ENCODE measurements around the gene ANXA7.

Gene ANXA7

DNA sequence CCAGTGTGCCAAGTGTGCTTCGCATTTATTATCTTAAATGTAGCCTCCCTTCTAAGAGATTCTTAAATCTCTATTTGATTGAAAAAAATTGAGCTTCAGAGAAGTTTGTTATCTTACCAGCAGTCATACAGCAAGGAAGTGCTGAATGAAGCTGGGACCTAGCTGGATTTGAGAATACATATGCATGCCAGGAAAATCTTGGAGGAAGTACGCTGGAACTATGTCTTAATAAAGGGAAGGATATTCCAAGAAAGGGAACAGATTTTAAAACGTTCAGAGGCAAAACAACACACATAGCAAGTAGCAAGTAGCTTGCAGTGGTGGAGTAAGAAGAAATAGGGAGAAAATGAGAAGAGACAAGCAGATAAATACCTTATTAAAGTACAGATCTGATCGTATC, 56.7 kb downstream of the ANXA7 start:
- Mint-ChIP-seq H3K27me3 (ENCODE audit: low read depth) (peaks cover 29% of the 10 kb centered on the region), H3K4me1 (peaks cover 6% of the 10 kb centered on the region), H3K9me3 (peaks cover 6% of the 10 kb centered on the region), H3K27ac (peak overlapping the region in 1 of 3 experiments; percentile 45), H3K4me3 (peak overlapping the region; percentile 94 to 99 (median 98)), H3K36me3 (ENCODE audit: low read depth) (no peaks in the 10 kb centered on the region)
- TF ChIP-seq, protein P1, sequence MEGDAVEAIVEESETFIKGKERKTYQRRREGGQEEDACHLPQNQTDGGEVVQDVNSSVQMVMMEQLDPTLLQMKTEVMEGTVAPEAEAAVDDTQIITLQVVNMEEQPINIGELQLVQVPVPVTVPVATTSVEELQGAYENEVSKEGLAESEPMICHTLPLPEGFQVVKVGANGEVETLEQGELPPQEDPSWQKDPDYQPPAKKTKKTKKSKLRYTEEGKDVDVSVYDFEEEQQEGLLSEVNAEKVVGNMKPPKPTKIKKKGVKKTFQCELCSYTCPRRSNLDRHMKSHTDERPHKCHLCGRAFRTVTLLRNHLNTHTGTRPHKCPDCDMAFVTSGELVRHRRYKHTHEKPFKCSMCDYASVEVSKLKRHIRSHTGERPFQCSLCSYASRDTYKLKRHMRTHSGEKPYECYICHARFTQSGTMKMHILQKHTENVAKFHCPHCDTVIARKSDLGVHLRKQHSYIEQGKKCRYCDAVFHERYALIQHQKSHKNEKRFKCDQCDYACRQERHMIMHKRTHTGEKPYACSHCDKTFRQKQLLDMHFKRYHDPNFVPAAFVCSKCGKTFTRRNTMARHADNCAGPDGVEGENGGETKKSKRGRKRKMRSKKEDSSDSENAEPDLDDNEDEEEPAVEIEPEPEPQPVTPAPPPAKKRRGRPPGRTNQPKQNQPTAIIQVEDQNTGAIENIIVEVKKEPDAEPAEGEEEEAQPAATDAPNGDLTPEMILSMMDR (IDR thresholded peaks at IDR 0.05; ENCODE audit: unreplicated experiment in 3 of 3) = no peak

DNA sequence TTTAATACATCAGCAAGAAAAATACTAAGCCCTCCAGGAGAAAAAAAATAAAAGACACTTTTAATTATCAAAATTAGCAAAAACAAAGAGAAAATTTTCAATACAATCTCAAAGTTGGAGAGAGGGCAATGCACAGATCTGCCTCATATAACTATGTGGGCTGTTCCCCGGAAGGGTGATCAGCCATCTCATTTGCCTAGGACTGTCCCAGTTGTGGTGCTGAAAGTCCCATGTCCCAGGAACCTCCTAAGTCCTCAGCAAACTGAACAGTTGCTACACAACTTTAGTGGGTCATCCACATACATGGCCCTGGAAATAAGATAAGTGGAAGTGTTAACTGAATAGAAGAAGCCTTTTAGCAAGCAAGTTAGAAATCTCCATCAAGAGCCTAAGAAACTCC, 69.6 kb downstream of the ANXA7 start:
- no peaks in the 10 kb centered on the region for H3K4me1 Mint-ChIP-seq
- H3K27ac Mint-ChIP-seq = no peak overlapping the region
- H3K4me3 Mint-ChIP-seq = no peak overlapping the region
- TF ChIP-seq, protein P1 (IDR thresholded peaks at IDR 0.05; ENCODE audit: unreplicated experiment in 3 of 3) = no peak
- H3K36me3 Mint-ChIP-seq (ENCODE audit: low read depth) = peaks cover 10% of the 10 kb centered on the region
- H3K27me3 Mint-ChIP-seq (ENCODE audit: low read depth) = peaks cover 3% of the 10 kb centered on the region
- H3K9me3 Mint-ChIP-seq = no peaks in the 10 kb centered on the region

DNA sequence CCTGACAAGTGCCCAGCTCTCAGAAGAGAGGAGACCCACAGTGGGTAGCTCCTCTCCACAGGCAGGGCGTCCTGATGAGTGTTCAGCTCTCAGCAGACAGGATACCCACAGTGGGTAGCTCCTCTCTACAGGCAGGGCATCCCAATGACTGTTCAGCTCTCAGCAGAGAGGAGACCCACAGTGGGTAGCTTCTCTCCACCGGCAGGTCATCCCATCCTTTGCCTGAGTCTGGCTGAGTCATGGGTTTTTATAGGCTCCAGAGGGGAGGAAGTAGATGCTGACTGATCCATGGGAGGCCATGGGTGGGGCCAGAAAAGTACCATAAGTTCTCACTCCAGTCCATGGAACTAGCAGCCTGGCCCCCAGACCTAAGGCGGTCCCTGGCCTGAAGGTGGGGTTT, 73.7 kb downstream of the ANXA7 start:
- TF ChIP-seq, protein P1 (IDR thresholded peaks at IDR 0.05; ENCODE audit: unreplicated experiment in 3 of 3) = no peak
- Mint-ChIP-seq H3K4me1 (no peaks in the 10 kb centered on the region), H3K9me3 (no peaks in the 10 kb centered on the region), H3K36me3 (ENCODE audit: low read depth) (no peaks in the 10 kb centered on the region), H3K4me3 (no peak overlapping the region), H3K27me3 (ENCODE audit: low read depth) (no peaks in the 10 kb centered on the region), H3K27ac (no peak overlapping the region)

DNA sequence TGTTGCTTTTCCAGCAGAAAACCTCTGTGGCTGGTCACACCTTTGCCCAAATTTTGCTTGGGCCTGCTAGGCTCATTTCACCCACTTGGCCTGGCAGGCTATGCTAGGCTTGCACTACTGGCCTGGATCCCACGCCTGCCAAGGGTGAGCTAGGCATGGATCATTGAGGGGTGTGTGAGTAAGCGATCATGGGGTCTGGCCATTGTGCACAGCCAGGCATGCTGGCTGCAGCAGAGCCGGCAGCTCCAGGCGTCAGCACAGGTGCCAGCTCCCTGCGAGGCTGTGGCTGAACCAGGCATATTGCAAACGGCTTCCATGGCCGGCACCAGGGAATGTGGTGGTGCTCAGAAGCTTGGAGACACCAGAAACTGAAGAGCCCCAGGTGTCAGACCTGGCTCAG, 74.4 kb downstream of the ANXA7 start:
- H3K27ac Mint-ChIP-seq = no peak overlapping the region
- no peak overlapping the region for H3K4me3 Mint-ChIP-seq
- TF ChIP-seq, protein P1 (IDR thresholded peaks at IDR 0.05; ENCODE audit: unreplicated experiment in 3 of 3) = no peak
- H3K27me3 Mint-ChIP-seq (ENCODE audit: low read depth) = no peaks in the 10 kb centered on the region
- no peaks in the 10 kb centered on the region for H3K36me3 Mint-ChIP-seq (ENCODE audit: low read depth)
- H3K9me3 Mint-ChIP-seq = no peaks in the 10 kb centered on the region
- no peaks in the 10 kb centered on the region for H3K4me1 Mint-ChIP-seq

DNA sequence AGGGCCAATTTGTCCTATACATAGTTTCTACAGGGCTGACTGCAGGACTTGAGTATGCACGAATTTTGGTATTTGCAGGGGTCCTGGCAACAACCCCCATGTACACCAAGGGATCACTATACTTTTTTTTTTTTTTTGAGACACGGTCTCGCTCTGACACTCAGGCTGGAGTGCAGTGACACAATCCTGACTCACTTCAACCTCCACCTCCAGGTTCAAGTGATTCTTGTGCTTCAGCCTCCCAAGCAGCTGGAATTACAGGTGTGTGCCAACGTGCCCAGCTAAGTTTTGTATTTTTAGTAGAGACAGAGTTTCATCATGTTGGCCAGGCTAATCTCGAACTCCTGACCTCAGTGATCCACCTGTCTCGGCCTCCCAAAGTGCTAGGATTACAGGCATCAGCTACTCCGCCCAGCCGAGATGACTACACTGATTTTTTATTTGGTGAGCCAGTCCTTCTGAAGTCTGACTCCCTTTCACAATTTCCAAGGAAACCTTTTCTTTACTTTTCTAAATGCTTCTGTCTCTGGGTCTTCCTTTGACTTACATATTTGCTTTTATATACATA, 75.0 kb downstream of the ANXA7 start:
- Mint-ChIP-seq H3K4me1 (no peaks in the 10 kb centered on the region), H3K9me3 (no peaks in the 10 kb centered on the region), H3K4me3 (no peak overlapping the region), H3K27ac (no peak overlapping the region), H3K27me3 (ENCODE audit: low read depth) (no peaks in the 10 kb centered on the region), H3K36me3 (ENCODE audit: low read depth) (no peaks in the 10 kb centered on the region)
- TF ChIP-seq, protein P1 (IDR thresholded peaks at IDR 0.05; ENCODE audit: unreplicated experiment in 3 of 3) = no peak

DNA sequence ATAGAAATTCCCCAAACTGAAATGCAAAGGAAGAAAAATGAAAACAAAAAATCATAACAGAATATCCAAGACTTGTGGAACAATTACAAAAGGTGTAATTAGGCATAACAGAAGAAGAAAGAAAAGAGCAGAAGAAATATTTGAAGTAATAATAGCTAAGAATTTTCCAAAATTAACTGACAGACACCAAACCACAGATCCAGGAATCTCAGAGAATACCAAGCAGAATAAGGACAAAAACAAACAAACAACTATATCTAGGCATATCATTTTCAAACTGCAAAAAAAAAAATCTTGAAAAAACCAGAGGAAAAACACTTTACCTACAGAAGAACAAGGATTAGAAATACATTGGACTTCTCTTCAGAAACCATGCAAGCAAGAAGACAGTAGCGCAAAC, 80.7 kb downstream of the ANXA7 start:
- no peak overlapping the region for H3K27ac Mint-ChIP-seq
- H3K27me3 Mint-ChIP-seq (ENCODE audit: low read depth) = no peaks in the 10 kb centered on the region
- H3K9me3 Mint-ChIP-seq = no peaks in the 10 kb centered on the region
- H3K4me3 Mint-ChIP-seq = no peak overlapping the region
- TF ChIP-seq, protein P1 (IDR thresholded peaks at IDR 0.05; ENCODE audit: unreplicated experiment in 3 of 3) = no peak
- no peaks in the 10 kb centered on the region for H3K36me3 Mint-ChIP-seq (ENCODE audit: low read depth)
- H3K4me1 Mint-ChIP-seq = no peaks in the 10 kb centered on the region
